ENCODE measurements around the gene AAMDC.

DNA sequence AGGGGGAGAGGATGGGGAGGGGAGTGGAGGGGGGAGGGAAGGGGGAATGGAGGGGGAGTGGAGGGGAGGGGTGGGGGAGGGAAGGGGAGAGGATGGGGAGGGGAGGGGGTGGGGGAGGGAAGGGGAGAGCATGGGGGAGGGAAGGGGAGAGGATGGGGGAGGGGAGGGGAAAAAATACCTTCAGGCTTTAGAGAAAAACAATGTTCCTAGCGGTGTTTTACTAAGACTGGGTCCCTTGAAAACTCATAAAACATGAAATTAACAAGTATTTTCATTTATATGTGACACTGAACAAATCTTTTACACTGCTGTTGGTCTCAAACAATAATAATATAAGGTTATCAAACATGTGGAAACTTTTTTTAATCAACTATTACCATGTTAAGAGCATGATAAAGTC is 42.8 kb upstream of the AAMDC start:
- TF ChIP-seq, protein P1, sequence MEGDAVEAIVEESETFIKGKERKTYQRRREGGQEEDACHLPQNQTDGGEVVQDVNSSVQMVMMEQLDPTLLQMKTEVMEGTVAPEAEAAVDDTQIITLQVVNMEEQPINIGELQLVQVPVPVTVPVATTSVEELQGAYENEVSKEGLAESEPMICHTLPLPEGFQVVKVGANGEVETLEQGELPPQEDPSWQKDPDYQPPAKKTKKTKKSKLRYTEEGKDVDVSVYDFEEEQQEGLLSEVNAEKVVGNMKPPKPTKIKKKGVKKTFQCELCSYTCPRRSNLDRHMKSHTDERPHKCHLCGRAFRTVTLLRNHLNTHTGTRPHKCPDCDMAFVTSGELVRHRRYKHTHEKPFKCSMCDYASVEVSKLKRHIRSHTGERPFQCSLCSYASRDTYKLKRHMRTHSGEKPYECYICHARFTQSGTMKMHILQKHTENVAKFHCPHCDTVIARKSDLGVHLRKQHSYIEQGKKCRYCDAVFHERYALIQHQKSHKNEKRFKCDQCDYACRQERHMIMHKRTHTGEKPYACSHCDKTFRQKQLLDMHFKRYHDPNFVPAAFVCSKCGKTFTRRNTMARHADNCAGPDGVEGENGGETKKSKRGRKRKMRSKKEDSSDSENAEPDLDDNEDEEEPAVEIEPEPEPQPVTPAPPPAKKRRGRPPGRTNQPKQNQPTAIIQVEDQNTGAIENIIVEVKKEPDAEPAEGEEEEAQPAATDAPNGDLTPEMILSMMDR (IDR thresholded peaks at IDR 0.05), result no peak
- no peak for TF ChIP-seq EP300 (IDR thresholded peaks at IDR 0.05)
- TF ChIP-seq POLR2A (IDR thresholded peaks at IDR 0.05), result no peak

Data from suprapubic skin (tissue), 3 donors.